SKM-1 (cell line): ENCODE results near the gene TDG.
"Not testable (repeated sequence)": the region's sequence is repeated elsewhere in the genome, so short reads cannot be mapped to it uniquely, and the experiment has no call there.

Experiments
- DNase-seq: peaks from one replicate; lab custom pipeline; 2025; ENCODE audit not compliant: unreplicated experiment; lab: John Stamatoyannopoulos, UW

Gene TDG

DNA sequence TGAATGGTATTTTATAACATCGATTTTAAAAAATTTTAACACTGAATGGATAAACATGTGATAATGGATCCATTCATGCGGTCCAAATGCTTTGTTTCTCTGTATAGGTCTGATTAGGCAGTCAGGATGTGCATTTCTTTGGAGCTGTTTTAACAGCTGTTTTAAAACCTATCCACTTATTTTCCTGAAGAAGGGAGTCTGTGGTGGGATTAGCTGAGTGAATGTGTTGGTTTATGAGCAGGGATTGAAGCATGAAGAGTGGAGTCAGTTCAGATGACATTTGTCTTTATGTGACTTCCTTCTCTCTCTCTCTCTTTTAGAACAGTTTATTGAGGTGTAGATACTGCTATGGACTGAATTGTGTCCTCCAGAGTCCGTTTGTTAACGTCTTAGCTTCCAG, 46.7 kb downstream of the TDG start:
- no peak for DNase-seq

DNA sequence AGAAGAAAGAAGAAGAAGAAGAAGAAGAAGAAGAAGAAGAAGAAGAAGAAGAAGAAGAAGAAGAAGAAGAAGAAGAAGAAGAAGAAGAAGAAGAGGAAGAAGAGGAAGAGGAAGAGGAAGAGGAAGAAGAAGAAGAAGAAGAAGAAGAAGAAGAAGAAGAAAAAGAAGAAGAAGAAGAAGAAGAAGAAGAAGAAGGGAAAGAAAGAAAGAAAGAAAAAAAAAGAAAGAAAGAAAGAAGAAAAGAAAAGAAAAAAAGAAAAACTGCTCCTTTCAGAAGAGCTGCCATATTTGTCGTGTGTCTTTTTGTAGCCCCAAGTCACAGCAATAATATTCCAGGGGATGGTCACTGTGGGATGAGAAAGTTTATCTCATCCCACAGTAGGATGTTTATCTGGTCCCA, 56.2 kb downstream of the TDG start:
- DNase-seq = not testable (repeated sequence)

DNA sequence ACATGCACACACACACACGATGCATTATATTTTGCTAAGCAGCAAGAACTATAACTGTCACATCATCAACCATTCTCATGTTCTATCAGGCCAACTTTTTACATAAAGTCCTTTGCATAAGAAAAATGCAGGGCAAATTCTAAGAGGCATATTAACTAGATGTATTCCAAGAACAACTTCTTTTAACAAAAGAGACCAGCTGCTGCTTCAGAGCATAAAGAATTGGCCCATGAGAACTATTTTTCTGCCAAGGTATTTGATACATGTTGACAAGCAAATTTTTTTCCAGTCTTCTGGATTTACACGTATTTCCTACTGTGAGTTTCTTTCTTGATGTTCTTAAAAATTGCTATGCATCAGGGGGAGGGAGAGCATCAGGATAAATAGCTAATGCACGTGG, 57.1 kb downstream of the TDG start:
- DNase-seq = no peak

DNA sequence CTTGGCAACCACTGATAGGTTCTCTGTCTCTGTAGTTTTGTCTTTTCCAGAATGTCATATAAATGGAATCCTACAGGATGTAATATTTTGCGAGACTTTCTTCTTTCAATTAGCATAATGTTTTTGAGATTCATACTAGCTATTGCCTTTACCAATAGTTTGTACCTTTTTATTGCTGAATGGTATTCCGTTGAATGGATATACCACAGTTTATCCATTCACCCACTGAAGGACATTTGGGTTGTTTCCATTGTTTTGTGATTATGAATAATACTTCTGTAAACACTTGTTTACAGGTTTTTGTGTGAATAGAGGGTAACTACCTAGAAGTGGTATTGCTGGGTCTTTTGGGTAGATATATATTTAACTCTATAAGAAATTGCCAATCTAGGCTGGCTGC, 58.0 kb downstream of the TDG start:
- DNase-seq = no peak

DNA sequence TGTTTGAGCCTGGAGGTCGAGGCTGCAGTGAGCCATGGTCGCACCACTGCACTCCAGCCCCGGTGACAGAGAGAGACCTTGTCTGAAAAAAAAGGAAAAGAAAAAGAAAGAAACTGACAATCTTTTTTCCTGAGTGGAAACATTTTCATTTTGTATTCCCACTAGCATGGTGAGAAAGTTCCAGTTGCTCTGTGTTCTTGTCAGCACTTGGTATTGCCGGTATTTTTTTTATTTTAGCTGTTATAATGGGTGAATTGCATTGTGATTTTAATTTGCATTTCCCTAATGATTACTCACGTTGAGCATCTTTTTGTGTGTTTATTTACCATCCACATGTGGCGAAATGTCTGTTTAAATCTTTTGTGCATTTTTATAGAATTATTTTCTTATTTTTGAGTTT, 58.7 kb downstream of the TDG start:
- DNase-seq = no peak

DNA sequence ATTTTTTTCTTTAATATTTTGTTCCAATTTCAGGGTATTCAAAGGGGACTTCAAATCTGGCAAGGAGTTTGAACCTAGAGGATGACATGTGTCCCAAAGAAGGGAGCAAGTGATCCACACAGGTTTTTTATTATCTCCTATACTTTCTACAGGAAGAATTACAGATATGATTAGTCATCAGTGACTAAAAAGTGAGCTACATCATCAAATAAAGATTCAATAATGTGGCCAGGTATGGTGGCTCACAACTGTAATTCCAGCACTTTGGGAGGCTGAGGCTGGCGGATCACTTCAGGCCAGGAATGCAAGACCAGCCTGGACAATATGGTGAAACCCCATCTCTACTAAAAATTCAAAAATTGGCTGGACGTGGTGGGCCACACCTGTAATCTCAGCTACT, 60.1 kb downstream of the TDG start:
- no peak for DNase-seq

DNA sequence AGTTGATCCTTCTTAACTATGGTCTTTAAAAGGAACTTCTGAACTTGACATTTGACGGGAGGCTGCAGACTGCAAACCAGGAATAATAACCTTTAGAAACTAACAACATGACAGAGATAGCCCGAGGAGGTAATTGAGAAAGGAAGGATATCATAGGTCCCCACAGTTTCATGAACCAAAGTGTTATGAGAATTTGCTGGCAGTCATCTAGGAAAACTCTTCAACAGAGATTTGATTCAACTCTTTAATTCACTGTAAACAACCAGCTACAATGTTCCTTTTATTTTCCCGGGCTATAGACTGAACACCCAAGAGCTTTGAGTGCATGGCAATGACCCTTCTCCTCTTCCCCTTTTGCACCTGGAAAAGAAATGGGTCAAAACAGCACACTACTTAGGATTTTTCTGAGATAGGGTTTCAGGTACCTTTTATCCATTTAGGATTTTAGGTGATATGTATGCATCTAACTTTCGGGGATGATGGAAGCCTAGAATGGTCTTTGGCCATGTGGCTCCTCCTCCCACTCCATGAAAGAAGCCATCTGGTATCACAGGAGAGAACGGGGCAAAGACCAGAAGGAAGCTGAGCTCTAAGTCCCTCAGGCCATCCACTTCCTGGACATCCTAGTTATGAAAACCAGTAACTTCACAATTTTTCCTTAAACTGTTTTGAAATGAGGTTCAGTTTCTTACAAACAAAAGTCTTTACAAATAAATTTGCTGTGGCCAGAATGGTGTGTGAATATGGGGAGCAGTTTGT, 61.3 kb downstream of the TDG start:
- DNase-seq = no peak

DNA sequence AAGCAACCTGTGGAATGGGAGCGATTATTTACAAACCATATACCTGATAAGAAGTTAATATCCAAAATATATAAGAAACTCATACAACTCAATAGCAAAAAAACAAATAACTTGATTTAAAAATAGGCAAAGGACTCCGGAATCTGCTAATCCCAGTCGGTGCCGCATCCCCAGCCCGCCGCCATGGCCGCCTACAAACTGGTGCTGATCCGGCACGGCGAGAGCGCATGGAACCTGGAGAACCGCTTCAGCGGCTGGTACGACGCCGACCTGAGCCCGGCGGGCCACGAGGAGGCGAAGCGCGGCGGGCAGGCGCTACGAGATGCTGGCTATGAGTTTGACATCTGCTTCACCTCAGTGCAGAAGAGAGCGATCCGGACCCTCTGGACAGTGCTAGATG, 64.9 kb downstream of the TDG start:
- DNase-seq = not testable (repeated sequence)

DNA sequence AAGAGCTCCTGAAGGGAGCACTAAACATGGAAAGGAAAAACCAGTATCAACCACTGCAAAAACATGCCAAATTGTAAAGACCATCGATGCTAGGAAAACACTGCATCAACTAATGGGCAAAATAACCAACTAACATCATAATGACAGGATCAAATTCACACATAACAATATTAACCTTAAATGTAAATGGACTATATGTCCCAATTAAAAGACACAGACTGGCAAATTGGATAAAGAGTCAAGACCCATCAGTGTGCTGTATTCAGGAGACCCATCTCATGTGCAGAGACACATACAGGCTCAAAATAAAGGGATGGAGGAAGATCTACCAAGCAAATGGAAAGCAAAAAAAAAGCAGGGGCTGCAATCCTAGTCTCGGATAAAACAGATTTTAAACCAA, 70.5 kb downstream of the TDG start:
- DNase-seq = not testable (repeated sequence)
